Stimulated activated CD4-positive, alpha-beta T cell treated with anti-CD3 and anti-CD28 coated beads, Interleukin-4, amount 100 ng/mL, for 1 hour (primary cell): ENCODE measurements around the gene EIF4EBP3.
"Not testable (repeated sequence)": the region's sequence is repeated elsewhere in the genome, so short reads cannot be mapped to it uniquely, and the experiment has no call there.

Experiments
- DNase-seq: peaks from one replicate; pipeline ENCODE4 v3.0.0-alpha.2; 2020

EIF4EBP3 gene

GRCh38 chr5:140579188-140579747 lies 31.8 kb downstream of the EIF4EBP3 start:
- not testable (repeated sequence) for DNase-seq

- no peak for DNase-seq
These were observed 40.0 kb downstream of the EIF4EBP3 start for GRCh38 chr5:140587495-140587894.

GRCh38 chr5:140588311-140589070 lies 41.0 kb downstream of the EIF4EBP3 start:
- DNase-seq, result no peak

DNA sequence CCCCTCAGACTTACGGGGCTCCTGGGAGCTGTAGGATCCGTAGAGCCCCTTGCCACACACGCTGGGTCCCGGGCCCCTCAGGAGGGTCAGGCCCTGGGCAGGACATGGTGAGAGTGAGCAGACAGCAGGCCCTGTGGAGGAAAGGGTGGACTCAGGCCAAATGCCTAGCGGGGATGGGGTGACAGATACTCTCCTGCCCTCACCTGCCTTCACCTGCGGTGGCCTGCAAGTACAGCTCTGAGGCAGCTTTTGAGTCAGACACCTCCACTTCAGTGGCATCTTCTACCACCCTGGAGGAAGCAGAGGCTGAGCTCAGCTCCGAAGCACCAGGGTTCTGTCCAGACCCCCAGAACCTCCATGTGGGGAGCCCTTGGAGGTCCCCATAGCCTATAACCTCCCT lies 43.4 kb downstream of the EIF4EBP3 start:
- no peak for DNase-seq

DNA sequence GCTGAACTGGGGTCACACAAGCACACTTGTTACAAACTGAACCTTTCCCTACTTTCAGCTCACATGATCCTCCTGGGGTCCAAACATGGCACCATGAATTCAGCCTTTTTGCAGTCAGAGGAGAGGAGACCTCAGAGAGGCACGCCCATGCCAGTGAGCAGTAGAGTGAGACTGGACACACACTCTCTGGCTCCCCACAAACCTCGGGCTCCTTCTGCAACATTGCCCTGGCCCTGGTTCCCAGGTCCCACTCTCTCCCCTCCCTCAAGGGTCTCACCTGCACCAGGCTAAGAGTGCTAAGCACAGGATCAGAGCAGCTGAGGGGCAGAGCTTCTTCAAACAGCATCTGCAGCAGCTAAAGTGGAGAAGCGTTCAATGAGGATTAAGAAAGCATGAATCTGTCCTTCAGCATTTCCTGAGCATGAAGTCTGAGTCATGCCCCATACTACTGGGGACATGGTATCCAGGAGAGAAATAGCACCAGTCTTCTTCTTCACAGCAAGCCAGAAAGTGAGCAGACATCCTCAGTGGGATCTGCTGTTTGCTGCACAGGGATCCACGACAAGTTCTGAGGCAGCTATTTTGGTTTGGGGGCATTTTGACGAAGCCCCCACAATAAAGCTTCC lies 44.4 kb downstream of the EIF4EBP3 start:
- DNase-seq, result no peak

DNA sequence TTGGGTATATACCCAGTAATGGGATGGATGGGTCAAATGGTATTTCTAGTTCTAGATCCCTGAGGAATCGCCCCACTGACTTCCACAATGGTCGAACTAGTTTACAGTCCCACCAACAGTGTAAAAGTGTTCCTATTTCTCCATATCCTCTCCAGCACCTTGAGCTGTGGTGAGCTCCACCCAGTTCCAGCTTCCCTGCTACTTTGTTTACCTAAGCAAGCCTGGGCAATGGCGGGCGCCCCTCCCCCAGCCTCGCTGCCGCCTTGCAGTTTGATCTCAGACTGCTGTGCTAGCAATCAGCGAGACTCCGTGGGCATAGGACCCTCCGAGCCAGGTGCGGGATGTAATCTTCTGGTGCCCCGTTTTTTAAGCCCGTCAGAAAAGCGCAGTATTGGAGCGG lies 45.6 kb downstream of the EIF4EBP3 start:
- not testable (repeated sequence) for DNase-seq

DNA sequence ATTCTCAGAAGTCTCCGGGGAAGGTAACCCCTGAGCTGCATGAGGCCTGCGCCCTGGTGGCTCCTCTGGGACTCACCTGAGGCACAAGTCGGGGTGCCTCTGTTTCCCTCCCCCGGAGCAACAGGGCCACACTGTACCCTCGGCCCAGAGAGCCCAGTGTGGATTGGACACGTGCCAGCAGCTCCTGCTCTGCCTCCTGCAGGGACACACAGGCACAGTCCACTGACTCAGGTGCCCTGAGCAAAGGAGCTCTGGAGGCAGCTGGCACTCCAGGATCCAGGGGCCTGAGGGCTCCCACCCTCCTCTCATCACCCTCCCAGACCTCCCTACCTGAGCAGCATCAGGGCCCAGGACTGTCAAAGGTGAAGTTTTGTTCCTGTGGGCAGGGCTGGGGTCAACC lies 46.7 kb downstream of the EIF4EBP3 start:
- no peak for DNase-seq

DNA sequence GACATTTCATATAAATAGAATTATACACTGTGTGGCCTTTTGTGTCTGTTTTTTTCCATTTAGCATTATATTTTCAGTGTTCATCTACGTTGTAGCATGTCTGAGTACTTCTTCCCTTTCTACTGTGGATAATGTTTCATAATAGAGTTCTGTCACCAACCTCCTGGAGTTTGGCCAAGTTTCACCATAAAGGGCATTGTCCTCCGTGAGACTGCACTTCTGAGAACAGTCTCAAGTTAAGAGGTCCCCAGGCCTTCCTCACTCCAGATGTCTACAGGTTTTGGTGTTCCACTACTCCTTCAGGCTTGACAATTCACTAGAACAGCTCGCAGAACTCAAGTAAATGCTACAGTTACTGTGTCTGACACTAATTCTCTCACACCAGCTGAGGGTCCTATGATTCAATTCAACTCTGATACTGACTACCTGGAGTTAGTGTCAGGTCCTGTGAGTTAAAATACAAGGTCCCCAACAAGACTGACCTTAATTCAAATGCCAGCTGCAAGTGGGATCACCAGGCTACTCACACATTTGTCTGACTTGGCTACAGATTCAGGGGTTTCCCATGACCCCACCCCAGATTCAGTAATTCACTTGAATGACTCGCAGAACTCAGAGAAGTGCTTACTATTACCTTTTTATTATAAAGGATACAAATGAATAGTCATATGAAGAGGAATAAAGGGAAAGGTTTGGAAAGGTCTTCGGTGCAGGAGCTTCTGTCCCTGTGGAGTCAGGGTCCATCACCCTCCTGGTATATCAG lies 48.3 kb downstream of the EIF4EBP3 start:
- no peak for DNase-seq

GRCh38 chr5:140596321-140596741 lies 48.9 kb downstream of the EIF4EBP3 start:
- DNase-seq, result no peak

DNA sequence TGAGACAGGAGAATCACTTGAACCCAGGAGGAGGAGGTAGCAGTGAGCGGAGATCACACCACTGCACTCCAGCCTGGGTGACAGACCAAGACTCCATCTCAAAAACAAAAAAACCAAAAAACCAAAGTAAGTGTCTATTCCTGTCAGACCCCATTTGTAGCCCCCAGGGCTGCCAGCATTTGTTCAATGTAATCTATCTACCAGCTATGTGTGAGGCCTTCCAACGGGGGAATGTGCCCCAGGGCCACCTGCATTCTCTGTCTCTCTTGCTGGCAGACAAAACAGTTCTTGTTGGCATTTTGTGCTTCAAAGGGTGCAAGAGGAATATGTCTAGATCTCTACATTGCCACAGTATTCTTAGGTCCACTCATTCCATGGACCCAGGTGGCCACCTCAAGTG lies 51.4 kb downstream of the EIF4EBP3 start:
- DNase-seq, result no peak
